Liver (tissue), 3 donors: ENCODE measurements around the gene POLD3.

Experiments used
- FOXA2 ChIP-seq: IDR thresholded peaks from 2 replicates; pipeline ENCODE4 v1.6.1; 2016; ENCODE audit warnings: antibody characterized with exemption
- GABPA ChIP-seq, 2 donors: IDR thresholded peaks in 1 of 2; conservative IDR thresholded peaks in 1 of 2; 2 replicates each; pipeline ENCODE4 v1.6.1; 2016; ENCODE audit warnings: antibody characterized with exemption in 2 of 2, mild to moderate bottlenecking in 1 of 2, moderate library complexity in 1 of 2
- JUND ChIP-seq, 2 donors: IDR thresholded peaks; 2 replicates each; pipeline ENCODE4 v1.6.1; 2016; ENCODE audit warnings: antibody characterized with exemption in 2 of 2
- RAD21 ChIP-seq, 2 donors: IDR thresholded peaks; 2 replicates each; pipeline ENCODE4 v1.6.1; 2016; ENCODE audit warnings: antibody characterized with exemption in 2 of 2, mild to moderate bottlenecking in 2 of 2
- SP1 ChIP-seq: IDR thresholded peaks from 2 replicates; pipeline ENCODE4 v1.6.1; 2018; ENCODE audit warnings: antibody characterized with exemption, mild to moderate bottlenecking
- TAF1 ChIP-seq: conservative IDR thresholded peaks from 2 replicates; pipeline ENCODE4 v1.6.1; 2016; ENCODE audit warnings: antibody characterized with exemption, mild to moderate bottlenecking
- YY1 ChIP-seq: IDR thresholded peaks from 2 replicates; pipeline ENCODE4 v1.6.1; 2016; ENCODE audit warnings: antibody characterized with exemption, mild to moderate bottlenecking
- TF ChIP-seq, protein P1 (sequence below): fragments of 150-350 bp; IDR thresholded peaks from 2 replicates; pipeline ENCODE4 v1.5.1; 2017; ENCODE audit warnings: improper control_type of control experiment, low read depth, low read length; ENCODE audit not compliant: missing input control
- TF ChIP-seq, protein P2 (sequence below): IDR thresholded peaks from 2 replicates; pipeline ENCODE4 v1.6.1; 2016; ENCODE audit warnings: antibody characterized with exemption
- TF ChIP-seq, protein P3 (sequence below): IDR thresholded peaks from 2 replicates; pipeline ENCODE4 v1.6.1; 2016; ENCODE audit warnings: antibody characterized with exemption, mild to moderate bottlenecking
- donor health status: healthy.
- donor health status: healthy.

DNA sequence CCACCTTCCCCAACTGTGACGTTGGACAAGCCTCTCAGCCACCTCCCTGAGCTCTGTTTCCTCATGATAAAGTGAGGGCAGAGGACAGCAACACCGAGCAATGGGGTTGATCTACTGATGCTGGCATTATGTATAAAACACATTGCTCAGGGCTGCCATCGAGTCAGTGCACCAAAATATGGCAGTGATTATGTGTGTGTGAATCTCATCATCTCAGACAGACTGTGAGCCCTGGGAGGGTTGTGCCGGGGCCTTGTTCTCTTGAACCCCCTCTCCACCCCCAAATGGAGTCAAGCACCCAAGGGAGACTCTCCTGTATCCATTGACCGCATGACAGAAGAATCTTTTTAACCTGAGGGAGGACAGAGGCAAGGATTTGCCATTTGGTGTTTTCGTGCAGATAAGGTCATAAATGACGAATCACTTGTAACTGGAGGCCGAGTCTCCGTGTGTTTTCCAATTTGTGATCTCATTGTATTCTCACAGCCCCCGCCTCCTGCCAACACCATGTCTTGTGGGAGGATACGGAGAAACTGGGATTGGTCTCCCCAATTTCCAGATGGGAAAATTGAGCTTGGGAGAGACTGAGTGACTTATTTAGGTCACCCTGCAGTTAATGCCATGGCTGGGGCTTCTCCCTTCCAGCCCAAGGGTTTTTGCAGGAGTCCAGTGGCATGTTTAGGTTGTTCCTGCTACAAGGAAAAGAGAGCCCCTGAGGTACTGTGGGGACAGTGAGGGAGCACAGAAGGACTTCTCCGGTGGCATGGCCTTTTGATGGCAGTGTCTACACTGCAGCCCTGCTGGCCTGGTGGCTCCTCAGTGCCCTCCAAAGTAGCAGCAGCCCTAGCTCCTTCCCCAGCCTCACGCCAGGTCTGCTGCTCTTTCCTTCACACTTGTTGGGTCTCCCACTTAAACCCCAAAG lies 86.5 kb downstream of the POLD3 start:
- TF ChIP-seq, protein P1, sequence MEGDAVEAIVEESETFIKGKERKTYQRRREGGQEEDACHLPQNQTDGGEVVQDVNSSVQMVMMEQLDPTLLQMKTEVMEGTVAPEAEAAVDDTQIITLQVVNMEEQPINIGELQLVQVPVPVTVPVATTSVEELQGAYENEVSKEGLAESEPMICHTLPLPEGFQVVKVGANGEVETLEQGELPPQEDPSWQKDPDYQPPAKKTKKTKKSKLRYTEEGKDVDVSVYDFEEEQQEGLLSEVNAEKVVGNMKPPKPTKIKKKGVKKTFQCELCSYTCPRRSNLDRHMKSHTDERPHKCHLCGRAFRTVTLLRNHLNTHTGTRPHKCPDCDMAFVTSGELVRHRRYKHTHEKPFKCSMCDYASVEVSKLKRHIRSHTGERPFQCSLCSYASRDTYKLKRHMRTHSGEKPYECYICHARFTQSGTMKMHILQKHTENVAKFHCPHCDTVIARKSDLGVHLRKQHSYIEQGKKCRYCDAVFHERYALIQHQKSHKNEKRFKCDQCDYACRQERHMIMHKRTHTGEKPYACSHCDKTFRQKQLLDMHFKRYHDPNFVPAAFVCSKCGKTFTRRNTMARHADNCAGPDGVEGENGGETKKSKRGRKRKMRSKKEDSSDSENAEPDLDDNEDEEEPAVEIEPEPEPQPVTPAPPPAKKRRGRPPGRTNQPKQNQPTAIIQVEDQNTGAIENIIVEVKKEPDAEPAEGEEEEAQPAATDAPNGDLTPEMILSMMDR: no peak
- TF ChIP-seq, protein P2, sequence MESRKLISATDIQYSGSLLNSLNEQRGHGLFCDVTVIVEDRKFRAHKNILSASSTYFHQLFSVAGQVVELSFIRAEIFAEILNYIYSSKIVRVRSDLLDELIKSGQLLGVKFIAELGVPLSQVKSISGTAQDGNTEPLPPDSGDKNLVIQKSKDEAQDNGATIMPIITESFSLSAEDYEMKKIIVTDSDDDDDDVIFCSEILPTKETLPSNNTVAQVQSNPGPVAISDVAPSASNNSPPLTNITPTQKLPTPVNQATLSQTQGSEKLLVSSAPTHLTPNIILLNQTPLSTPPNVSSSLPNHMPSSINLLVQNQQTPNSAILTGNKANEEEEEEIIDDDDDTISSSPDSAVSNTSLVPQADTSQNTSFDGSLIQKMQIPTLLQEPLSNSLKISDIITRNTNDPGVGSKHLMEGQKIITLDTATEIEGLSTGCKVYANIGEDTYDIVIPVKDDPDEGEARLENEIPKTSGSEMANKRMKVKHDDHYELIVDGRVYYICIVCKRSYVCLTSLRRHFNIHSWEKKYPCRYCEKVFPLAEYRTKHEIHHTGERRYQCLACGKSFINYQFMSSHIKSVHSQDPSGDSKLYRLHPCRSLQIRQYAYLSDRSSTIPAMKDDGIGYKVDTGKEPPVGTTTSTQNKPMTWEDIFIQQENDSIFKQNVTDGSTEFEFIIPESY: no peak
- no peak for TF ChIP-seq GABPA (IDR thresholded peaks at IDR 0.05 in 1 of 2, conservative IDR thresholded peaks at IDR 0.05 in 1 of 2)
- no peak for TF ChIP-seq JUND (IDR thresholded peaks at IDR 0.05)
- no peak for TF ChIP-seq FOXA2
- no peak for TF ChIP-seq YY1
- TF ChIP-seq, protein P3, sequence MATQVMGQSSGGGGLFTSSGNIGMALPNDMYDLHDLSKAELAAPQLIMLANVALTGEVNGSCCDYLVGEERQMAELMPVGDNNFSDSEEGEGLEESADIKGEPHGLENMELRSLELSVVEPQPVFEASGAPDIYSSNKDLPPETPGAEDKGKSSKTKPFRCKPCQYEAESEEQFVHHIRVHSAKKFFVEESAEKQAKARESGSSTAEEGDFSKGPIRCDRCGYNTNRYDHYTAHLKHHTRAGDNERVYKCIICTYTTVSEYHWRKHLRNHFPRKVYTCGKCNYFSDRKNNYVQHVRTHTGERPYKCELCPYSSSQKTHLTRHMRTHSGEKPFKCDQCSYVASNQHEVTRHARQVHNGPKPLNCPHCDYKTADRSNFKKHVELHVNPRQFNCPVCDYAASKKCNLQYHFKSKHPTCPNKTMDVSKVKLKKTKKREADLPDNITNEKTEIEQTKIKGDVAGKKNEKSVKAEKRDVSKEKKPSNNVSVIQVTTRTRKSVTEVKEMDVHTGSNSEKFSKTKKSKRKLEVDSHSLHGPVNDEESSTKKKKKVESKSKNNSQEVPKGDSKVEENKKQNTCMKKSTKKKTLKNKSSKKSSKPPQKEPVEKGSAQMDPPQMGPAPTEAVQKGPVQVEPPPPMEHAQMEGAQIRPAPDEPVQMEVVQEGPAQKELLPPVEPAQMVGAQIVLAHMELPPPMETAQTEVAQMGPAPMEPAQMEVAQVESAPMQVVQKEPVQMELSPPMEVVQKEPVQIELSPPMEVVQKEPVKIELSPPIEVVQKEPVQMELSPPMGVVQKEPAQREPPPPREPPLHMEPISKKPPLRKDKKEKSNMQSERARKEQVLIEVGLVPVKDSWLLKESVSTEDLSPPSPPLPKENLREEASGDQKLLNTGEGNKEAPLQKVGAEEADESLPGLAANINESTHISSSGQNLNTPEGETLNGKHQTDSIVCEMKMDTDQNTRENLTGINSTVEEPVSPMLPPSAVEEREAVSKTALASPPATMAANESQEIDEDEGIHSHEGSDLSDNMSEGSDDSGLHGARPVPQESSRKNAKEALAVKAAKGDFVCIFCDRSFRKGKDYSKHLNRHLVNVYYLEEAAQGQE: no peak
- no peak for TF ChIP-seq SP1
- TF ChIP-seq TAF1: no peak
- no peak for TF ChIP-seq RAD21 (IDR thresholded peaks at IDR 0.05)
